Measurements from ENCODE around the gene GADD45GIP1. TPM values are rescaled to one million over a fixed set of nuclear protein-coding genes. Genes with fewer than 3 reads are reported as not detected.
A peak's percentile ranks its signal among the peaks of the same experiment; 100 is the strongest.
"Not testable (repeated sequence)": the region's sequence is repeated elsewhere in the genome, so short reads cannot be mapped to it uniquely, and the experiment has no call there.

GADD45GIP1 gene
- total RNA-seq, 1 experiment from 2014 or later = 29.1 TPM

GRCh38 chr19:12955996-12956395, 1.0 kb downstream of the GADD45GIP1 start:
- peaks cover 45% of the 10 kb centered on the region for H3K79me2 ChIP-seq (ENCODE audit: low read depth)
- peak overlapping the region; percentile 96; the same call in 1 of the 2 replicates for H2AFZ ChIP-seq
- H4K20me1 ChIP-seq (ENCODE audit: insufficient read depth) = peaks cover 20% of the 10 kb centered on the region
- peaks cover 18% of the 10 kb centered on the region for H3K4me1 ChIP-seq (replicated peaks; ENCODE audit: insufficient read depth)
- intact Hi-C loops (cut with micrococcal nuclease; ENCODE audit: unreplicated experiment) = no loop called here
- ChIA-PET CTCF (no interaction called here), POLR2A (ENCODE audit: unreplicated experiment) (no interaction called here)
- no peaks in the 10 kb centered on the region for H3K9me3 ChIP-seq (ENCODE audit: insufficient read depth, low read depth)
- BruUV-seq (replicated peaks) = TSS peak; percentile 58
- no peaks in the 10 kb centered on the region for H3K27me3 ChIP-seq (ENCODE audit: insufficient read depth, low read depth)
- peak overlapping the region; percentile 95 for H3K4me2 ChIP-seq
- peaks cover 71% of the 10 kb centered on the region for H3F3A ChIP-seq (ENCODE audit: insufficient read depth, low read depth)
- no peak for TF ChIP-seq EZH2 (IDR thresholded peaks at IDR 0.05; ENCODE audit: low read depth)
- TF ChIP-seq, protein P1, sequence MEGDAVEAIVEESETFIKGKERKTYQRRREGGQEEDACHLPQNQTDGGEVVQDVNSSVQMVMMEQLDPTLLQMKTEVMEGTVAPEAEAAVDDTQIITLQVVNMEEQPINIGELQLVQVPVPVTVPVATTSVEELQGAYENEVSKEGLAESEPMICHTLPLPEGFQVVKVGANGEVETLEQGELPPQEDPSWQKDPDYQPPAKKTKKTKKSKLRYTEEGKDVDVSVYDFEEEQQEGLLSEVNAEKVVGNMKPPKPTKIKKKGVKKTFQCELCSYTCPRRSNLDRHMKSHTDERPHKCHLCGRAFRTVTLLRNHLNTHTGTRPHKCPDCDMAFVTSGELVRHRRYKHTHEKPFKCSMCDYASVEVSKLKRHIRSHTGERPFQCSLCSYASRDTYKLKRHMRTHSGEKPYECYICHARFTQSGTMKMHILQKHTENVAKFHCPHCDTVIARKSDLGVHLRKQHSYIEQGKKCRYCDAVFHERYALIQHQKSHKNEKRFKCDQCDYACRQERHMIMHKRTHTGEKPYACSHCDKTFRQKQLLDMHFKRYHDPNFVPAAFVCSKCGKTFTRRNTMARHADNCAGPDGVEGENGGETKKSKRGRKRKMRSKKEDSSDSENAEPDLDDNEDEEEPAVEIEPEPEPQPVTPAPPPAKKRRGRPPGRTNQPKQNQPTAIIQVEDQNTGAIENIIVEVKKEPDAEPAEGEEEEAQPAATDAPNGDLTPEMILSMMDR (conservative IDR thresholded peaks at IDR 0.05) = no peak
- no peaks in the 10 kb centered on the region for H3K9me2 ChIP-seq (ENCODE audit: insufficient read depth)
- DNase-seq = peak in 1 of 2 experiments; percentile 66
- 0 out of 2 replicates have a peak, but pooled peaks cover 10% of the 10 kb centered on the region for H3K36me3 ChIP-seq (ENCODE audit: low read depth)
- peak overlapping the region; percentile 69 for H3K27ac ChIP-seq
- H3K4me3 ChIP-seq = peak overlapping the region; percentile 91

GRCh38 chr19:12955575-12955974, 1.4 kb downstream of the GADD45GIP1 start:
- intact Hi-C loops (cut with micrococcal nuclease; ENCODE audit: unreplicated experiment); BruUV-seq (replicated peaks); H3K36me3 ChIP-seq (ENCODE audit: low read depth); H3K9me2 ChIP-seq (ENCODE audit: insufficient read depth); POLR2A ChIA-PET (ENCODE audit: unreplicated experiment); H3K9me3 ChIP-seq (ENCODE audit: insufficient read depth, low read depth); DNase-seq; H2AFZ ChIP-seq; CTCF ChIA-PET; H3K27me3 ChIP-seq (ENCODE audit: insufficient read depth, low read depth): not testable (repeated sequence)
- Histone ChIP-seq H3K27ac (peak overlapping the region; percentile 69; the same call in 1 of the 2 replicates), H4K20me1 (ENCODE audit: insufficient read depth) (peaks cover 23% of the 10 kb centered on the region), H3K4me3 (peak overlapping the region; percentile 91), H3F3A (ENCODE audit: insufficient read depth, low read depth) (peaks cover 75% of the 10 kb centered on the region), H3K79me2 (ENCODE audit: low read depth) (peaks cover 45% of the 10 kb centered on the region), H3K4me2 (peak overlapping the region; percentile 95), H3K4me1 (replicated peaks; ENCODE audit: insufficient read depth) (peaks cover 18% of the 10 kb centered on the region)

DNA sequence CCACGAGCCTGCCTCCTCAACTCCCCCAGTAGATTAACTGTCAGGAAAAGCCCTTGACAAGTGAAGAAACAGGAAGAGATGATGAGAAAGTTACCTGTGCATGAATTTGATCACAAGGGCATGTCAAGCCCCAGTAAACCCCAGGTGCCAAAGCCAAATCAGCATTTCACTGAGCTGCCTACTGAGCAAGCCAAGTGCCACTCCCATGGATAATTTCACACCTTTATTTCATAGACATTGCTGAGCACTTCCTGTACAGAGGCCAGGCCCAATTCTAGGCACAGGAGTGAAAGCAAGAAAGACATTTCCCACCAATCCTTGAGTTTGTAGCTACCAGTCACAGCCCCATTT, 2.4 kb downstream of the GADD45GIP1 start:
- Histone ChIP-seq H3K9me3 (ENCODE audit: insufficient read depth, low read depth) (no peaks in the 10 kb centered on the region), H3K4me2 (peak overlapping the region; percentile 95; the same call in 1 of the 2 replicates), H3K27me3 (ENCODE audit: insufficient read depth, low read depth) (no peaks in the 10 kb centered on the region), H3K4me3 (no peak overlapping the region), H2AFZ (no peak overlapping the region), H3K4me1 (replicated peaks; ENCODE audit: insufficient read depth) (peaks cover 18% of the 10 kb centered on the region), H4K20me1 (ENCODE audit: insufficient read depth) (peaks cover 26% of the 10 kb centered on the region), H3F3A (ENCODE audit: insufficient read depth, low read depth) (peaks cover 85% of the 10 kb centered on the region), H3K79me2 (ENCODE audit: low read depth) (peaks cover 45% of the 10 kb centered on the region), H3K9me2 (ENCODE audit: insufficient read depth) (no peaks in the 10 kb centered on the region), H3K27ac (peak overlapping the region; percentile 14; the same call in 1 of the 2 replicates), H3K36me3 (ENCODE audit: low read depth) (0 out of 2 replicates have a peak, but pooled peaks cover 17% of the 10 kb centered on the region)
- no peak for DNase-seq
- CTCF ChIA-PET = no interaction called here
- TF ChIP-seq EZH2 (IDR thresholded peaks at IDR 0.05; ENCODE audit: low read depth) = no peak
- TF ChIP-seq, protein P1 (conservative IDR thresholded peaks at IDR 0.05) = no peak
- POLR2A ChIA-PET (ENCODE audit: unreplicated experiment) = interaction anchor here (0.6 to 0.7 kb wide), 2 partner anchors 8 to 57 kb away, joined by 4 read pairs; no protein-coding TSS in a partner anchor
- no TSS peak for BruUV-seq (replicated peaks)
- intact Hi-C loops (cut with micrococcal nuclease; ENCODE audit: unreplicated experiment) = no loop called here

Measured in PC-9 (cell line).